ENCODE results near the gene ZNF296.

DNA sequence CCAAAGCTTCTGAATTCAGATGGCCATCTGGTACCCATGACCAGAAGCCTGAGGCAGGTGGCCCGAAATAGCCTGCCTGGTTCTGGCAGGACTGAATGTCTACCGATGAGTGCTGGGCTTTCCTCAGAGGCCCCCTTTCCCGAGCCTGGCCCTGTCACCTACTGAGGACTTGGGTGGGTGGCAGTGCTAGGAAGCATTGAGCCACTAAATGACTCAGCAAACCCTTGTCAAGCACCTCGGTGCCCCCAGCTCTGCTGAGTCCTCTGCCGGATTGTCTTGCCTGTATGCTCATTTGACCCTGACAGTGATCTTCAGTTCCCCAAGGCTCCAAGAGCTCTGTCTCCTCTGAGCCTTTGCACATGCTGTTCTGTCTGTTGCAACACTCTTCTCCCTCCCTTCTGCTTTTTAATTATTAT lies 34.6 kb upstream of the ZNF296 start:
- no peak for TF ChIP-seq EZH2 (IDR thresholded peaks at IDR 0.05; ENCODE audit: borderline replicate concordance, insufficient read depth, low read length, poor library complexity, severe bottlenecking)
- TF ChIP-seq EP300 (conservative IDR thresholded peaks at IDR 0.05; ENCODE audit: poor library complexity, severe bottlenecking): no peak
- TF ChIP-seq POLR2AphosphoS5 (IDR thresholded peaks at IDR 0.05): no peak

Data from neural cell (in vitro differentiated cells).